GM12891 (cell line): ENCODE results near the gene CFAP58.

Experiments used
- DNase-seq: peaks from one replicate; pipeline ENCODE4 v3.0.0; 2011; ENCODE audit warnings: low spot score; ENCODE audit not compliant: insufficient read length
- FAIRE-seq: peaks from 2 replicates; lab custom pipeline; 2011; peaks lifted over from hg19 to GRCh38; lab: Jason Lieb, UNC
- PAX5 ChIP-seq: IDR thresholded peaks from 2 replicates; pipeline ENCODE4 v1.6.1; 2011; ENCODE audit warnings: low read length, moderate library complexity, mild to moderate bottlenecking; ENCODE audit not compliant: insufficient read depth, severe bottlenecking
- POLR2A ChIP-seq: IDR thresholded peaks from 2 replicates; pipeline ENCODE4 v1.6.1; 2011; ENCODE audit warnings: low read depth, low read length, control low read depth
- POLR2AphosphoS5 ChIP-seq: IDR thresholded peaks from 2 replicates; pipeline ENCODE4 v1.6.1; 2011; ENCODE audit warnings: low read depth, low read length, control low read depth
- POU2F2 ChIP-seq: IDR thresholded peaks from 2 replicates; pipeline ENCODE4 v1.6.1; 2011; ENCODE audit warnings: low read depth, mild to moderate bottlenecking, control low read depth, low read length, moderate library complexity
- SPI1 ChIP-seq: IDR thresholded peaks from 2 replicates; pipeline ENCODE4 v1.6.1; 2011; ENCODE audit warnings: low read depth, low read length, control low read depth
- TAF1 ChIP-seq: IDR thresholded peaks from 2 replicates; pipeline ENCODE4 v1.6.1; 2011; ENCODE audit warnings: low read depth, low read length, control low read depth

Gene CFAP58

GRCh38 chr10:104472957-104473745 lies 119.5 kb downstream of the CFAP58 start:
- DNase-seq: no peak
- TF ChIP-seq SPI1 (no peak), PAX5 (no peak), POLR2AphosphoS5 (no peak), POLR2A (no peak), TAF1 (no peak), POU2F2 (no peak)
- FAIRE-seq: no peak

GRCh38 chr10:104478380-104478779 lies 124.7 kb downstream of the CFAP58 start:
- TF ChIP-seq POLR2AphosphoS5: no peak
- TF ChIP-seq POU2F2: no peak
- no peak for TF ChIP-seq PAX5
- no peak for TF ChIP-seq SPI1
- DNase-seq (no peak), FAIRE-seq (no peak)

GRCh38 chr10:104479906-104480593 lies 126.4 kb downstream of the CFAP58 start:
- FAIRE-seq (no peak), DNase-seq (no peak)
- TF ChIP-seq PAX5 (no peak), SPI1 (no peak), POLR2A (no peak), POLR2AphosphoS5 (no peak), TAF1 (no peak), POU2F2 (no peak)

GRCh38 chr10:104480797-104481196 lies 127.2 kb downstream of the CFAP58 start:
- DNase-seq (no peak), FAIRE-seq (no peak)
- no peak for TF ChIP-seq POLR2A
- TF ChIP-seq PAX5: no peak
- TF ChIP-seq POLR2AphosphoS5: no peak
- TF ChIP-seq SPI1: no peak
- no peak for TF ChIP-seq TAF1
- no peak for TF ChIP-seq POU2F2

GRCh38 chr10:104483582-104483981 lies 129.9 kb downstream of the CFAP58 start:
- FAIRE-seq (no peak), DNase-seq (no peak)

GRCh38 chr10:104485632-104486031 lies 132.0 kb downstream of the CFAP58 start:
- no peak for DNase-seq
- FAIRE-seq: no peak
- TF ChIP-seq POLR2AphosphoS5: no peak
- TF ChIP-seq TAF1: no peak

More at GRCh38 chr10:104483582-104483981, 129.9 kb downstream of the CFAP58 start:
- no peak for TF ChIP-seq TAF1
- TF ChIP-seq SPI1: no peak
- TF ChIP-seq PAX5: no peak
- no peak for TF ChIP-seq POLR2AphosphoS5
- no peak for TF ChIP-seq POU2F2
- TF ChIP-seq POLR2A: no peak

GRCh38 chr10:104486803-104487202 lies 133.2 kb downstream of the CFAP58 start:
- FAIRE-seq (no peak), DNase-seq (no peak)
- TF ChIP-seq POU2F2 (no peak), TAF1 (no peak)

- DNase-seq (no peak), FAIRE-seq (no peak)
- TF ChIP-seq POLR2AphosphoS5: no peak
- TF ChIP-seq PAX5: no peak
- no peak for TF ChIP-seq SPI1
- no peak for TF ChIP-seq TAF1
- no peak for TF ChIP-seq POLR2A
- no peak for TF ChIP-seq POU2F2
Measured at GRCh38 chr10:104487794-104488438, 134.3 kb downstream of the CFAP58 start.

GRCh38 chr10:104488439-104488832 lies 134.8 kb downstream of the CFAP58 start:
- TF ChIP-seq POU2F2 (no peak), POLR2A (no peak), POLR2AphosphoS5 (no peak), SPI1 (no peak), PAX5 (no peak), TAF1 (no peak)
- DNase-seq: no peak
- FAIRE-seq: no peak

- TF ChIP-seq POLR2A (no peak), PAX5 (no peak), SPI1 (no peak)
- no peak for DNase-seq
- FAIRE-seq: no peak
Measured at GRCh38 chr10:104492329-104492940, 138.8 kb downstream of the CFAP58 start.
